ENCODE measurements around the gene CDHR1.
A peak's percentile ranks its signal among the peaks of the same experiment; 100 is the strongest.

Gene CDHR1

DNA sequence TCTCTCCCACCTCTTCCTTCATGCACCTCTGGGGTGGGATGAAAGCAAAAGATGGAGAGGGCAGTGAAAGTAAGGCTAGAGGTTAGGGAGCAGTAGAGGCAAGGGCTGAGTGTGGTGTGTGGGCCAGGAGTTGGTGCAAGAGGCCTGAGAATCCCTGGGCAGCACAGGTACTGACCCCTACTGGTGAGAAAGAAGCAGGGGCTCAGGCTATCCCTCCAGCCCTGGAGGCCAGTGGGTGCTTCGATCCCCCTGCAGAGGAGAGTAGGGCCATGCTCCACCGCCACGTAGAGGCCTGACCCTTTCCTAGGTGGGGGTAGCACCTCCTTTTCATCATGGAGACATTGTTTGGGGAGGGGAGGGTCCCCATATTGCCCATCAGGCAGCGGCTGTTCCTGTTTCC, 9.8 kb downstream of the CDHR1 start:
- no peak for DNase-seq (ENCODE audit: low read depth)
- peak; percentile 36 for TF ChIP-seq CTCF (conservative IDR thresholded peaks at IDR 0.05; ENCODE audit: control insufficient read depth, insufficient read depth, low read depth, low read length)

DNA sequence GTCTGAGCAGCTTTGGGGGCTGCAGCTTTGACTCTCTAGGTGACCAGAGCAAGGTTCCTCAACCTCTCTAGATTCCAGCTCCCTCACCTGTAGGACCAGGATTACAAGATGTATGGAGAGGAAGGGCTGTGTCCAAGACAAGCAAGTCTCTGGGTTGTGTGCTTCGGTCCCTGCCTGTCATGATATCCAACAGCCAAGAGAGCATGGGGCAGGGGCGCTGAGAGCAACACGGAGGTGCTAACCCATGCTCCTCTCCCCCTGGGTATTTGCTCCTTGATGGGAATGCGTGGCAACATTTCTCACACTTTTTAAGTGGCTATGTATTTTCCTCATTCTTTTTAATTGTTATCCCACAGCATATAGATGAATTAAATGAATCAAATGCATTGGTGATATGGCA, 10.3 kb downstream of the CDHR1 start:
- no peak overlapping the region for H3K4me3 ChIP-seq (ENCODE audit: control insufficient read depth, low read depth, low read length)

More for the DNA sequence above, 9.8 kb downstream of the CDHR1 start:
- H3K4me3 ChIP-seq (ENCODE audit: control insufficient read depth, low read depth, low read length), result no peak overlapping the region

GRCh38 chr10:84205049-84205852, 10.9 kb downstream of the CDHR1 start:
- H3K4me3 ChIP-seq (ENCODE audit: control insufficient read depth, low read depth, low read length), result no peak overlapping the region
- peak; percentile 49 for DNase-seq (ENCODE audit: low read depth)
- peak; percentile 82 for TF ChIP-seq CTCF (conservative IDR thresholded peaks at IDR 0.05; ENCODE audit: control insufficient read depth, insufficient read depth, low read depth, low read length)

More for the DNA sequence above, 10.3 kb downstream of the CDHR1 start:
- no peak for DNase-seq (ENCODE audit: low read depth)
- TF ChIP-seq CTCF (conservative IDR thresholded peaks at IDR 0.05; ENCODE audit: control insufficient read depth, insufficient read depth, low read depth, low read length), result no peak

- TF ChIP-seq CTCF (conservative IDR thresholded peaks at IDR 0.05; ENCODE audit: control insufficient read depth, insufficient read depth, low read depth, low read length), result no peak
Observed at GRCh38 chr10:84205853-84206525, 11.7 kb downstream of the CDHR1 start.

DNA sequence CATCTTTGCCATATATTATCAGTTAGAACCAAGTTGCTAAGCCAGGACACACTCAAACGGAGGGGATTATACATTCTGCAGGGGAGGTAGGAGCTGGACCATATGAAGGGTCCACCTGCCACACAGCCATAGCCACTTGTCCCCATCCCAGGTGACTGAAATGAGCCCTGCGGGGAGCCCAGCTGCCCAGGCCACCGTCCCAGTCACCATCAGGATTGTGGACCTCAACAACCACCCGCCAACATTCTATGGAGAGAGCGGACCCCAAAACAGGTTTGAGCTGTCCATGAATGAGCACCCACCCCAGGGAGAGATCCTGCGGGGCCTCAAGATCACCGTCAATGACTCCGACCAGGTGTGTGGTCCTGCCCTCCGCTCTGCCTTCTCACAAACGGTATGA, 13.7 kb downstream of the CDHR1 start:
- H3K4me3 ChIP-seq (ENCODE audit: control insufficient read depth, low read depth, low read length), result no peak overlapping the region
- no peak for TF ChIP-seq CTCF (conservative IDR thresholded peaks at IDR 0.05; ENCODE audit: control insufficient read depth, insufficient read depth, low read depth, low read length)
- no peak for DNase-seq (ENCODE audit: low read depth)

More at GRCh38 chr10:84205853-84206525, 11.7 kb downstream of the CDHR1 start:
- DNase-seq (ENCODE audit: low read depth), result no peak
- no peak overlapping the region for H3K4me3 ChIP-seq (ENCODE audit: control insufficient read depth, low read depth, low read length)

DNA sequence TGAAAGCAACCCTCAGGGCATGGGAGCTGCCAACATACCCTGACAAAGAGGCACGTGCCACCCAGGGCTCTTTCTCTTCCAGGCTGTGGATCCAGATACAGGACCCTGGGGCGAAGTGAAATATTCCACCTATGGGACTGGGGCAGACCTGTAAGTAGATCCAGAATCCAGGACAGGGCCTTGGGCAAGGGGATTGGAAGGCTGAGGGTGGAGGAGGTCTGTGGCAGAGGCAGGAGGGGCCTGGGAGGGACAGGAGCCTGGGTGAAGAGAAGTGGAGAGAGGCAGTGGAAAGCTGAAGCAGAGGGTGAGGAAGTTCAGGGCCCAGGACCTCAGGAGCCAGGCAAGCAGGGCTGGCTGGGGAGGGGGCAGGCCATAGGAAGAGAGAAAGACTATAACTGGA, 17.2 kb downstream of the CDHR1 start:
- H3K4me3 ChIP-seq (ENCODE audit: control insufficient read depth, low read depth, low read length), result no peak overlapping the region
- no peak for TF ChIP-seq CTCF (conservative IDR thresholded peaks at IDR 0.05; ENCODE audit: control insufficient read depth, insufficient read depth, low read depth, low read length)

More for the DNA sequence above, 17.2 kb downstream of the CDHR1 start:
- DNase-seq (ENCODE audit: low read depth), result no peak
